ENCODE results near the gene FCER2.
"Not testable (repeated sequence)": the region's sequence is repeated elsewhere in the genome, so short reads cannot be mapped to it uniquely, and the experiment has no call there.

The FCER2 gene

GRCh38 chr19:7701654-7702457 lies at the start of gene FCER2:
FCER2 (minus strand) TSS chr19:7702131; CDS start chr19:7699760, 2,371 bp downstream.
- no peak for DNase-seq (ENCODE audit: low read depth)

- no peak for DNase-seq (ENCODE audit: low read depth)
Observed at GRCh38 chr19:7751157-7751783, 49.3 kb upstream of the FCER2 start.

GRCh38 chr19:7748756-7749155 lies 46.8 kb upstream of the FCER2 start:
- DNase-seq (ENCODE audit: low read depth): no peak

GRCh38 chr19:7748171-7748570 lies 46.2 kb upstream of the FCER2 start:
- no peak for DNase-seq (ENCODE audit: low read depth)

GRCh38 chr19:7746903-7747884 lies 45.3 kb upstream of the FCER2 start, which contains the start of gene CD209:
CD209 (minus strand) TSS chr19:7747534; CDS start chr19:7747511, 23 bp downstream.
- no peak for DNase-seq (ENCODE audit: low read depth)

GRCh38 chr19:7746306-7746705 lies 44.4 kb upstream of the FCER2 start:
- not testable (repeated sequence) for DNase-seq (ENCODE audit: low read depth)

GRCh38 chr19:7744871-7745650 lies 43.1 kb upstream of the FCER2 start:
- no peak for DNase-seq (ENCODE audit: low read depth)

- no peak for DNase-seq (ENCODE audit: low read depth)
Observed at GRCh38 chr19:7744199-7744786, 42.4 kb upstream of the FCER2 start.

- DNase-seq (ENCODE audit: low read depth): no peak
Observed at GRCh38 chr19:7743425-7743841, 41.5 kb upstream of the FCER2 start.

- DNase-seq (ENCODE audit: low read depth): no peak
Observed at GRCh38 chr19:7742991-7743390, 41.1 kb upstream of the FCER2 start.

- no peak for DNase-seq (ENCODE audit: low read depth)
Observed at GRCh38 chr19:7742575-7742974, 40.6 kb upstream of the FCER2 start.

- DNase-seq (ENCODE audit: low read depth): no peak
Observed at GRCh38 chr19:7740682-7741054, 38.7 kb upstream of the FCER2 start.

- no peak for DNase-seq (ENCODE audit: low read depth)
Observed at GRCh38 chr19:7739801-7740681, 38.1 kb upstream of the FCER2 start.

- DNase-seq (ENCODE audit: low read depth): no peak
Observed at GRCh38 chr19:7739211-7739755, 37.4 kb upstream of the FCER2 start.

GRCh38 chr19:7738023-7738422 lies 36.1 kb upstream of the FCER2 start:
- DNase-seq (ENCODE audit: low read depth): no peak

- no peak for DNase-seq (ENCODE audit: low read depth)
Observed at GRCh38 chr19:7737215-7737614, 35.3 kb upstream of the FCER2 start.

- no peak for DNase-seq (ENCODE audit: low read depth)
Observed at GRCh38 chr19:7736148-7736547, 34.2 kb upstream of the FCER2 start.

GRCh38 chr19:7734220-7735203 lies 32.6 kb upstream of the FCER2 start:
- no peak for DNase-seq (ENCODE audit: low read depth)

GRCh38 chr19:7733376-7733775 lies 31.4 kb upstream of the FCER2 start:
- DNase-seq (ENCODE audit: low read depth): no peak
